Nucleus accumbens (tissue), 56 donors: ENCODE results near the gene DPH5.
"Not testable (repeated sequence)": the region's sequence is repeated elsewhere in the genome, so short reads cannot be mapped to it uniquely, and the experiment has no call there.

Source experiments
- DNase-seq, 56 donors: peaks; one replicate each; lab custom pipeline; 2025; lab: John Stamatoyannopoulos, UW

DPH5 gene

DNA sequence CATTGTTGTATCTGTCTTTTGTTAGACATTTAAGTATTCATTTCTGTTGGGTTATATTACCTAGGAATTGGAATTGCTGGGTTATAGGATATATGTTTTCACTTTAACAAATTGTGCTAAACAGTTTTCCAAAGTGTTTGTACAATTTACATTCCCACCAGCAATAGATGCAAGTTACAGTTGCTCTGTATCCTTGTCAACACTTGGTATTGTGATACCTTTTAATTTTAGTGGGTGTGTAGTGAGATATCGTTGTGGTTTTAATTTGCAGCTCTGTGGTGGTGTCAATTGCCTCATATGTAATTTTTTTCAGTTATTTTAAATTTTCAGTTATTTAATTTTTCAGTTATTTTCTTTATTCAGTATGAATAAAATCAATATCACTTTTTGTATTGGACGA, 7.4 kb upstream of the DPH5 start:
- no peak for DNase-seq

DNA sequence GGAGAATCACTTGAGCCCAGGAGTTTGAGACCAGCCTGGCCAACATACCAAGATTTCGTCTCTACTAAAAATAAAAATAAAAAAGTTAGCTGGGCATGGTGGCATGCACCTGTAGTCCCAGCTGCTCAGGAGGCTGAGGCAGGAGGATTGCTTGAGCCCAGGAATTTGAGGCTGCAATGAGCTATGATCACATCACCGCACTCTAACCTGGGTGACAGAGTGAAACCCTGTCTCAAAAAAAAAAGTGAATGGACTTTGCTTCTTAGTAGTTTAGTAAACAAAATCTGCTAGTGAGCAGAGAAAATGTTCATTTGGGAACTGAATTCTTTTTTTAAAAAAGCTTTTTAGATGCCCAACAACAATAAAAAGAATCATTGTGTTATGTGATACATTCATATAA, 6.5 kb upstream of the DPH5 start:
- not testable (repeated sequence) for DNase-seq

DNA sequence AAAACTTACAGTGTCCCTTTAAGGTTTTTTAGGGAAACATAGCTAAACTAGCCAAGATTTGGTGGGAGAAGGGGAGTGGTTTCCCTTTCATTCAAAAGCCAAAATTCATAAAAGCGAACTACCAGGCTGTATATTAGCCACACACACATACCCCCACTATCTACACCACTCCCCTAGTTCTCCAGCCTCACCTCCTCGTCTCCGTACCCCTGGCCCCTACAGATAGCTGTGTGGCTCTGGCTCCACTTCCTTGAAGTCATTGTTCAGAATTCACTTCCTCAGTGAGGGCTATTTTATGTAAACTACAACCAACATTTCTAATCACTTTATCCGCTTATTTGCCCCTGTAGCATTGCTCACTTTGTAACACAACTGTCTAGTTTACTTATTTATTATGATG, 5.3 kb upstream of the DPH5 start:
- DNase-seq: no peak

DNA sequence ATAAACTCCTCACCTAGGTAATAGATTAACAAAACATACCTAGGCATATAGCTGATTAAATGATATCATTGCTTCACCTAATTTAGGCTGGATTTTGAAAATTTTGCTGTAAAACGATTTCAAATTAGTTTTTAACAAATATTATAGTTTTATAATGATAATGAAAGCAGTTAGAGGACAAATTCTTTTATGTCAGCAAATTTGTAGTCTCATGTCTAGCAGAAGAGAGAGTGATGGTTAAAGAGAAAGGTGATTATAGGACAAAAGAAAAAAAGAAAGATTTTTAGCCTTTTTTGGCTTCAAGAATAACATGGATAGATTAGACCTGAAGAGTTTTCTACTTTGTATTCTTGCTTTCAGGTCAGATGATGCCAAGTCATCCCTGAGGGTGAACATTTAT, 3.6 kb upstream of the DPH5 start:
- no peak for DNase-seq

DNA sequence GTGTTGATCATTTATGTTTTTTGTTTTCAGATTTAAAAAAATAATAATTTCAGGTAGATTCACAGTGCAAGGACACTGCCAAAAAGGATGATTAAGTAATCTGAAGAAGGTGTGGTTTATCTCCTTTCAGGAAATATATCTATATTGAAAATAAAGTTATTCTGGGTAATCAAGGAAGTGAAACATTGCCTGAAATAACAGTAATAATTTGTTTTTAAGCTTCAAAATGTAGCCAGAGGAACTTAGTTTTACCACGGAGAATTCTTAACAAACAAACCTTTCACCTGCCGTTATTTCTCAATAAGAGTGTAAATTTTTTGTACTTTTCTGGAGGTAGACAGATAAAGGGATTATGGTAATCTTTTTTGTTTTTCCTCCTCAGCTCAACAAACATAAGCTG, 2.9 kb upstream of the DPH5 start:
- no peak for DNase-seq

DNA sequence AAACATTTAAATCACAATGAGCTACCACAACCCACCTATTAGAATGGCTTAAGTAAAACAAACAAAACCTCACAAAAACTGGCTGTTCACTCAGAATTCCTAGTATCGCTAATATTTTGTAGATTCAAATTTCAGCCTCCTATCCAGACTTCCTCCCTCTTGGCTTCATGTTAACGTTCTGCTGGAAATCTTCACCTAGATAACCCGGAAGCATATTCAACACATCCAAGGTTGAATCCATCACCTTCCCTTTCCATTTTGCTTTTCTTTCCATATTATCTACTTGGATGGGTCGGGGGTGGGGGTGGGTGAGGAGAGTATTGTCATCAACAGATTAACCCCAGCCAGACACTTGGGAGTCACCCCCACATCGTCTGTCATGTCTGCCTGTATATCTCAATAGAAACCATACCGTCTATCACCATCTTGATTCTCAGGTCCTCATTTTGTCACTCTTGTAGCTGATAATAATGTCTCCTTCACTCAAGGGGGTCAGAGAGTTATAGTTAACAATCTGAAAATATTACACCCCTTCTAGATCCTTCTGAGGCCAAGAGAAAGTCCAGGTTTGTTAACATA, 1.7 kb upstream of the DPH5 start:
- no peak for DNase-seq

DNA sequence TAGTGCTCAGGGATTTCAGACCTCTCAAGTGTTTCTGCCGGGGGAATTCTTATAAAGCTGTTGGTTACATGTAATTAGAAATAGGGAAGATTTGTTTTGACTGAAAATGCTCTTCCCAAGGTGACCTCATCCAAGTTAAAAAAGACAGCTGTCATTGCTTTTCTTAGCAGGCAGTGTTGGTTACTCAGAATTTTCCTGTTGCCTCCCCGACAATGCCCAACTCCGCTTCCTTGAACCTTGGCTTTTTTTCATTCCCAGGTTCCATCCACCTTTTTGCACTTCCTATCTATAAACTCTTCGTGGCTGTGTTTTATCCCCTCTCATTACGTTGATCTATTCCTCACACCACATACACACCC, 825 bp upstream of the DPH5 start:
- DNase-seq: no peak

DNA sequence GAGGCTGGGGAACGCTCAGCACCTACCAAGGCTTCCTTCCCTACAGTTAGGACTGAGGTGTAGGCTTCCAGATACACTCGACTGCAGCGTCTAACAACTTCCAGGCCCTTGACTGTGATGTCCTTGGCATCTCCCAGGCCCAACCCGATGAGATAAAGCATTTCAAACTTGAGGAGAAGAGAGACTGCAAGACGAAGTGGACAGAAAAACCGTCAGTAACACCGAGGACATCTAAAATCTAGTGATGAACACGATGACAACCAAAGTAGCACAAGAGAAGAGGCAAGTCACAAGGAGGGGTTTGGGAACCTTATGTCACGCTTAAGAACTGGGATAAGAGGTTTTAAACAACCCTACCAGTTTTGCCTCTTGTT, 314 bp downstream of the DPH5 start:
- DNase-seq: peak in 19 of 56 donors; percentile 0 to 73 (median 39)

DNA sequence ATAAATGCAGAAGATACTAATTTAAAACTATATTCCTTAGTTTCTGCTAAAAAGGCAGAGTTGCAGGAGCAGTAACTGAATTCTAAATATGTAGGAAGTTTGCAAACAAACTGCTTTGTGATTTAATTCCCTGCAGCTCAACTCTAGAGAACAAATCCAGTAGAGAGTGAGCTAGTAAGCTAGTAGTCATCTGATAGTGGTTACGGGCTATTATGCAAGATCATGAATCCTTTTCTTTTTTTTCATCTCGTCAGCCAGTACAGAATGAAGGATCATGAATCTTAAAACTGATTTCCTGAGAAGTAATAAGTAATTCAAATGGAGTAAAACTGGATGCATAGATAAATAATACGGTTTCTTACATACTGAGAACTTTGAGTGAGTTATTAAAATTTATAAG, 3.3 kb downstream of the DPH5 start:
- no peak for DNase-seq

DNA sequence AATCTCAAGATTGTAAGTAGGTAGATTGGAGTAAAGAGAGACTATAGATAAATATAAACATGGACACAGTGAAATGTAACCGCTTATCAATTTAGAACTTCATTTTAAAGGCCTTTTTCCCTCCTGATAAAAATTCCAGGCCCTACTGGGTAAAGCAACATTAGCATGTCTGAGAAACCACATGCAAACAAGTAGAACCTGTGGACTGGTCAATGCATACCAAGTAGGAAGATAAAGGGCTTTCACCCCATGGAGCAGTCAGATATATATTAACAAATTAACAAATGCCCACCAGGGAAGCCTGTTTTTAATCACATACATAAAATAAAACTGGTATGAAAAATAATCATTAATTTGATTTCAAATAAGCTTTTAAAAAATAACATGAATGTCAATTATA, 8.1 kb downstream of the DPH5 start:
- no peak for DNase-seq

DNA sequence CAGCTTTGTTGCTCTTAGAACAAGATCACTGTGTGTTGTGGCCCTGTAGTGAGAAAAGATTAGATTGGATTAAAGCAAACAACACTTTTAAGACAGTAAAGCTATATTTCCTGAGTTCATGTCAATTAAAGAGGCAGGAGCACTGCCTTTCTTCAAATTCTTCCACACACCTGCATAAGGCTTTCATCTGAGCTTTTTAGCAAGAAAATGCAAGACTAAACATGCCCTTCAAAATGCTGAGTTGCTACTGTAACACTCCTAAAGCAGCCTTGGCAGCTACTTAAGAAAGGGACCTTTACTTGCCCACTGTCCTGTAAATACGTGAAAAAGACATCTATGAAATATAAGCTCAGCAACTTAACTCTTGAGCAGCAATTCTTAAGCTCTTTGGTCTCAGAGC, 11.8 kb downstream of the DPH5 start:
- DNase-seq: no peak

DNA sequence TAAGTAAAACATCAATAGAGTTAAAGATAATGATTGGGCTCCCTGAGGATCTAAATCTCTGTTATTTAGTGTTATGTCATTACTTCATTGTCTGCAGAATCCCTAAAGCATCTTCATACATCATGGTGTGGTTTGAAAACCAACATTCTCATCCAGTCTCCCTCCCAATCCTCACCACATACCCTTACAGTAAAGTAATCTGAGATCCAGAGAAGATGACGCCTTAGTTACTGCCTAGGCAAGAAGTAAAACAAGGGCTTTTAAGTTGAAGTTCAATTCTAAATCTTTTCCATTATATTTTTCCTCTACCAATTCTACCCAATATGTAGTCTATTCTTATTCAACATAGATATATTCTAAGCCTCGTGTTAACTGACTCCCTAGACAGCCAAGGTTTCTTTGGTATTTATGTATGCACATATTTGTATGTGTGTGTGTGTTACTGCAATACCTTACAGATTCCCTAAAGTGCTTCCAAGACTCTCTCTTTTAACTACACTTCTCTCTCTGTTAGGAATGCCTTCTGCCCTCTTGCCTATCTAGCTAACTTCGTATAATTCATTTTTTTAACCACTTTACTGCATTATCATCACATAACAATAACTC, 17.3 kb downstream of the DPH5 start:
- DNase-seq: no peak

DNA sequence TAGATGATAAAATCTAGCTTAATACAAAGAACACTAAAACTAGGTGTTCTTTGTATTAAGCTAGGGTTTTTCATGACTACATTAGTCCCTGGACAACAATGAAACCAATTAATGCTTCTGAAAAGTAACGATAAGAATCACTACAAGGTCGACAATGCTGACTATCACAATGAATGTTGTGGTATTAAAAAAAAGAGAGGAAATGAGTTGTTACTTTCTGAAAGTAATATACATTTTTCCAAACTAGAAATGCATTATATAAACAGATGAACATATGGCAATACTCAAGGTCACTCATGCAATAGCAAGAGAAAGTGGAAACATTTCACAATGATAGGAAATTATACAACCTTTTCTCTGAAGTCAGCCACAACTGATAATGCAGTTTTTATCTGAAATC, 19.0 kb downstream of the DPH5 start:
- no peak for DNase-seq

DNA sequence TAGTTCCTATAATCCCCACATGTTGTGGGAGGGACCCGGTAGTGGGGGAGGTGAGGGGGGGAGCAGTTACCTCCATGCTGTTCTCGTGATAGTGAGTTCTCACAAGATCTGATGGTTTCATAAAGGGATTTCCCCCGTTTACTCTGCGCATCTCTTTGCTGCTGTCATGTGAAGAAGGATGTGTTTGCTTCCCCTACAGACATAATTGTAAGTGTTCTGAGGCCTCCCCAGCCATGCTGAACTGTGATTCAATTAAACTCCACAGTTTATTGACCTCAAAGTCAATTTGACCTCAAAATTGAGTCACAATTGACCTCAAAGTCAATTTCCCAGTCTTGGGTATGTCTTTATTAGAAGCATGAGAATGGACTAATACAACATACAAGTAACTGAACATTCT, 19.7 kb downstream of the DPH5 start:
- no peak for DNase-seq

DNA sequence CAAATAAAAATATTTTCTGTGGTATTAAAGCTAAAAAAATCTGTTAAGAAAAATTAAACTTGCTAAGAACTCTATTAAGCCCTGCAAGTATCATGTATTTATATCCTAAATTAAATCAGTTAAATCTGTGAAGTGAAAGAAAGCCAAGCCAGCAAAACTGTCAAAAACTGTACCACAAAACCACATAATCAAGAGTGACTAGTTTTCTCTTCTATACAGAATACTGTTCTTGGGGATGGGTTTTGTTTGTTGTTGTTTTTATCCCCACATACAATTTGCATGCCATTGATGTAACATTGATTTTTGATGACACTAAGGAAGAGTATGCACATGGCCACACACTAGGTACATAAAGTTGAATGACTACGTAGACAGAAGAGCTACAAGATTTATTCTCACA, 20.4 kb downstream of the DPH5 start:
- DNase-seq: no peak

DNA sequence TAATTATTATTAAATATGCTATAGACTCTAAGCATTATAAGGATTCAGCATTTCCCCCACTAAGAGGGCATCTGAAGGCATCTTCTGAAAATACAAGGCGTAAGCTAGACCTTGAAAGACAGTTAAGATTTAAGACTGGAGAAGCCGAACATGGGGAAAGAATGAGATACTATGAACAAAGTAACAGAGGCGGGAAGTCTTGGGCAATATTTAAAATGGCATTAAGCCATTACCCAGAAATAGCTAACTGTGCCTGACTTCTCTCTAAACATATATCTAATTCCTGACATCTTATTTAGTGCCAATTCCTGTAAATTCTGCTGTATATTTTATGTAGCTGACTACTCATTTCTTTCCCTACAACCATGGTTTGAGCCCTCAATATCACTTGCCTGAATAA, 20.9 kb downstream of the DPH5 start:
- DNase-seq: no peak

DNA sequence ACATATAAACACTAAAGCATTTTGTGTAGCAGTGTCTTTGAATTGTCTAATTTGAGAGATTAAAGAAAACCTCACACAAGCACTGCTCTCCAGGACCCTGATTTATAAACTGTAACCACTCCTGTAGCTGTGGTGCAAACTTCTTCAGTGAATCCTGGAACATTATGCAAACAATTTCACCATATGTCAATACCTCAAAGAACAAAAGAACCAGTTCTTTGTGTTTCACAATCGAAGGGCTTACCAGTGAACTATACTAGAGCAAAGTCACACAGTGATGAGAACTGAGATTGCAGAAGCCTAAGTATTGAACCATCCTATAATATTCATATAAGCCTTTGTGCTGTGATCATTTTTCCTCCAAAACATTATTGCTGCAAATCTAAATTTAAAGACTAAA, 21.5 kb downstream of the DPH5 start:
- DNase-seq: no peak

DNA sequence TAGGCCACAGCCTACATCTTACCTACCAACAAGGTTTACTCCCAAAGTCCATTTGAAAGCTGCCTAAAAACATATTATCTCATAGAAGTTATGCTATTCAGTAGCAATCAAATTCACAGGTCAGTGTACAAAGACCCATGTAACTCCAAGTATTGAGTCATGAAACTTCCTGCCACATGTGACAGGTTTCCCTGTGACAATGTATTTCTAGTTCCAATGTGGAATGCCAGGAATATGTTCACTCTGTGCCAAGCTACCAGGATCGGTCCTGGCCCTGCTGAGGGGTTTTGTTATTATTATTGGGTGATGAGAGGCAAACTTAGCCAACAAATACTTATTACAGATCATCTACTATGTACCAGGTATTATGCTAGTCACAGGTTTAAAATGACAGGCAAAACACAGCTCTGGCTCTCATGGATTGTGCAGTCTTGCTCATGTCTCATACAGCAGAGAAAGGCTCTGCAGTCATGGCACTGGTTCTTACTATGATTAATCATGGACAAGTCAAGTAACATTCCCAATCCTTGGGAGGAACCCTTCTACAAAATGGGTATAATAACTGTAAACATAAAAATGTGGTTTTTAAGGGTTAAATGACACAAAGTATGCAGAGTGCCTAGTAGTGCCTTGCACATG, 22.5 kb downstream of the DPH5 start:
- DNase-seq: no peak

DNA sequence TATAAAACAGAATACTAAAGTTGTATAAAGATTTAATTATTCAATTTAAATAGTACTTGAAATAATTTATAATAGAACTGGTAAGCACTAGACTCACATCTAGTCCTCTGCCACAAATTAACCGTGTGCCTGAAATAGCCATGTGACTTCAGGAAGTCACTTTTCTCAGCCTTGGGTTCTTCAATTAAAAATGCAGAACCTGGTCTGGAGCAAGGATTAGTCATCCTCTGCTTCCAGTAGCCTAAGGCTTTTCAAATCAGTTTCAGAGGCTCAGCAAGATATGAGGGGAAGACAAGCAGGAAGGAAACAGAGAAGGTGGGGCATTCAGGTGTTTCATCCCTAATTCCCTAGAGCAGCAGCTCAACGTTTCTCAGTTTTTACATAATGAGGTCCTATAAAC, 23.0 kb downstream of the DPH5 start:
- DNase-seq: no peak

DNA sequence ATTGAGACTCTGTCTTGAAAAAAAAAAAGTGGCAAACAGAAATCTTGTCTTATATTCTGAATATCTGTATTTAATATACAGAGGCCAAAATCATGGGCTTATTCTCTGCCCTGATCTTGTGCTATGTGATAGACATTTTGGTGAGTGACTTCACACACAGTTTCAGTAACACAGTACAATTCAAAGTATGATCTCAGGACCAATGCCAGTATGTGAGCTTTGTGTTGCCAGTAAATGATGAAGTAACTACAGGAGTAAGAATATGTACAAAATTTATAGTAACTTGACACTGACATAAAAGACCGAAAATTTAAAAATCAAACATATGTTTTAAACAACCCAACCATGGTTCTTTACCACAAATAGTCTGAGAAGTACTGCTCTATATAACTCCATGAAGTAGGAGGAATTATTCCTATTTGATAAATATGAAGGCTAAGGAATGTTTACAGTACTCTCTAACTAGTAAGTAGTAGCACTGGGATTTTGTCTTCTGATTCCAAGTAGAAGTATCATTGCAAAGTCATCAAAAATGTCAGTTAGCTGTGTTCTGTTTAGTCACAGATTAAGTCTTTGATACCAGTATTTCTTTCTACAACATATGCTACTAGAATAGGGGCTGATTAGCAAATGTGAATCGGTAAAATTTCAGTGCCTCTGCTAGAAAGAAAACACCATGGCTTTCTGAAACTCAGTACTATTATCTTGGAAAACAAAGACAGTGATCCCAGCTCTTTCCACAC, 25.3 kb downstream of the DPH5 start:
- no peak for DNase-seq

DNA sequence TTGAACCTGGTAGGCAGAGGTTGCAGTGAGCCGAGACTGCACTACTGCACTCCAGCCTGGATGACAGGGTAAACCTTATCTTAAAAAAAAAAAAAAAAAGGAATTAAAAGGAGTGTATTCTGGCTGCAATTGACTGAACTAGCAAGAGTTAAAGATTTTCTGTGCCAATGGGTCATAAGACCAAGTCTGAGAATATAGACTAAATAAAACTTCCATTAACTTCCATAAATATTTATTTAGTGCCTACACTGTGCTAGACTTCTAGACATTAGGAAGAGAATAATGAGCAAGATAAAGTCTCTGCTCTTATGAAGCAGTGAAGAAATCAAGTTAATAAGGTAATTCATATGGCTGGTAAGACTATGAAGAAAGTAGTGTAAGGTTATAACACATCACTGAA, 27.2 kb downstream of the DPH5 start:
- DNase-seq: no peak
